GM12892 (cell line): ENCODE measurements around the gene MLANA.

ENCODE experiments used
- POLR2A ChIP-seq: IDR thresholded peaks from 2 replicates; pipeline ENCODE4 v1.6.1; 2011; ENCODE audit warnings: low read depth, low read length, control low read depth
- POLR2AphosphoS5 ChIP-seq: IDR thresholded peaks from 2 replicates; pipeline ENCODE4 v1.6.1; 2011; ENCODE audit warnings: low read depth, low read length, control low read depth

- TF ChIP-seq POLR2AphosphoS5 = no peak
- no peak for TF ChIP-seq POLR2A
Measured at GRCh38 chr9:5895782-5896181, 5.1 kb downstream of the MLANA start.
